Right ventricle myocardium superior (tissue), 1 donor: ENCODE results near the gene MARCHF10. TPM values are rescaled to one million over a fixed set of nuclear protein-coding genes. Genes with fewer than 3 reads are reported as not detected.

Source experiments
- ATAC-seq: fragments of 200-7000 bp; cut with Tn5 transposase; one replicate; pipeline ENCODE4 v1.9.1; 2020; ENCODE audit warnings: mild to moderate bottlenecking; ENCODE audit not compliant: poor library complexity
- DNase-seq: peaks from one replicate; pipeline ENCODE4 v3.0.0-alpha.2; 2020
- intact Hi-C: fragments of 100-400 bp; cut with DNase I; formaldehyde crosslinking; loops from one replicate; pipeline ENCODE4 v1.11.2; 2022
- total RNA-seq: library from RNA; stranded (reverse); fragmentation: NEBNext Ultra II Directional; extraction: Animal tissue kit (Norgen Biotek cat#: 25700); gene quantifications from one replicate; pipeline ENCODE4 v1.2.1, GENCODE V29; 2021
- donor health status: DM: no; HTN: yes; CAD: no; lungs with severe emphysema.

MARCHF10 gene
- total RNA-seq, 1 donor from 2014 or later = not detected

GRCh38 chr17:62737513-62737912 is 70.6 kb downstream of the MARCHF10 start:
- ATAC-seq (no peak), DNase-seq (no peak)
- intact Hi-C loops = no loop called here

GRCh38 chr17:62735044-62735651 is 73.0 kb downstream of the MARCHF10 start:
- no peak for DNase-seq
- ATAC-seq = no peak
- intact Hi-C loops = no loop called here

GRCh38 chr17:62732125-62732524 is 76.0 kb downstream of the MARCHF10 start:
- intact Hi-C loops = no loop called here
- ATAC-seq (no peak), DNase-seq (no peak)

- ATAC-seq = no peak
- intact Hi-C loops = no loop called here
- no peak for DNase-seq
Measured at GRCh38 chr17:62727916-62728672, 80.0 kb downstream of the MARCHF10 start.

- intact Hi-C loops = no loop called here
- ATAC-seq (no peak), DNase-seq (no peak)
Measured at GRCh38 chr17:62725791-62726249, 82.3 kb downstream of the MARCHF10 start.

GRCh38 chr17:62724398-62725146 is 83.5 kb downstream of the MARCHF10 start:
- intact Hi-C loops = no loop called here

GRCh38 chr17:62723842-62724241 is 84.3 kb downstream of the MARCHF10 start:
- DNase-seq = no peak
- intact Hi-C loops = no loop called here

More at GRCh38 chr17:62724398-62725146, 83.5 kb downstream of the MARCHF10 start:
- no peak for ATAC-seq
- no peak for DNase-seq

GRCh38 chr17:62722625-62723024 is 85.5 kb downstream of the MARCHF10 start:
- intact Hi-C loops = no loop called here

More at GRCh38 chr17:62723842-62724241, 84.3 kb downstream of the MARCHF10 start:
- no peak for ATAC-seq

GRCh38 chr17:62720126-62720850 is 87.8 kb downstream of the MARCHF10 start:
- ATAC-seq = no peak
- intact Hi-C loops = no loop called here
- DNase-seq = no peak

More at GRCh38 chr17:62722625-62723024, 85.5 kb downstream of the MARCHF10 start:
- no peak for DNase-seq
- no peak for ATAC-seq

GRCh38 chr17:62719586-62719985 is 88.5 kb downstream of the MARCHF10 start:
- no peak for DNase-seq
- intact Hi-C loops = no loop called here
- no peak for ATAC-seq

- intact Hi-C loops = no loop called here
- no peak for DNase-seq
- no peak for ATAC-seq
Measured at GRCh38 chr17:62718429-62718828, 89.7 kb downstream of the MARCHF10 start.

- DNase-seq (no peak), ATAC-seq (no peak)
- intact Hi-C loops = no loop called here
Measured at GRCh38 chr17:62717889-62718288, 90.2 kb downstream of the MARCHF10 start.

GRCh38 chr17:62717589-62717855 is 90.6 kb downstream of the MARCHF10 start:
- no peak for DNase-seq
- intact Hi-C loops = no loop called here

GRCh38 chr17:62716834-62717588 is 91.1 kb downstream of the MARCHF10 start:
- ATAC-seq = no peak
- DNase-seq = no peak
- intact Hi-C loops = no loop called here

More at GRCh38 chr17:62717589-62717855, 90.6 kb downstream of the MARCHF10 start:
- no peak for ATAC-seq

- ATAC-seq (no peak), DNase-seq (no peak)
- intact Hi-C loops = no loop called here
Measured at GRCh38 chr17:62715882-62716390, 92.2 kb downstream of the MARCHF10 start.

GRCh38 chr17:62714016-62714777 is 93.9 kb downstream of the MARCHF10 start:
- intact Hi-C loops = no loop called here
- ATAC-seq (no peak), DNase-seq (no peak)

GRCh38 chr17:62713086-62713881 is 94.8 kb downstream of the MARCHF10 start:
- ATAC-seq (no peak), DNase-seq (peak; percentile 8)

More at GRCh38 chr17:62713086-62713881, 94.8 kb downstream of the MARCHF10 start:
- intact Hi-C loops = no loop called here
